PC-9 (cell line): ENCODE results near the gene LRRC27. TPM values are rescaled to one million over a fixed set of nuclear protein-coding genes. Genes with fewer than 3 reads are reported as not detected.

Experiments
- BruUV-seq: library from RNA; stranded (reverse); fragments of 400-500 nt; replicated peaks from 2 replicates; lab custom pipeline; 2021; lab: Mats Ljungman, UMichigan
- CTCF ChIA-PET: fragments of 300-600 bp; sonication (Branson Sonifier 250); formaldehyde crosslinking; loops from one replicate; lab custom pipeline; 2022; ENCODE audit warnings: antibody characterized with exemption; lab: Charles Lee
- POLR2A ChIA-PET: fragments of 300-600 bp; sonication (Branson Sonifier 250); formaldehyde crosslinking; loops from one replicate; lab custom pipeline; 2022; ENCODE audit warnings: antibody characterized with exemption; ENCODE audit not compliant: unreplicated experiment; lab: Charles Lee
- DNase-seq, 2 experiments: peaks; one replicate each; pipeline versions ENCODE4 v3.0.0 to v3.0.0-alpha.2; 2015 to 2022; ENCODE audit warnings: mixed read lengths in 1 of 2
- H2AFZ ChIP-seq: fragments of 200-600 bp; sonication (generic); 2 replicates; pipeline ENCODE4 v1.8.1; 2017; ENCODE audit warnings: antibody characterized with exemption
- H3F3A ChIP-seq: fragments of 200-600 bp; sonication (generic); 2 replicates; pipeline ENCODE4 v1.8.1; 2017; ENCODE audit warnings: antibody characterized with exemption, mild to moderate bottlenecking, low read depth; ENCODE audit not compliant: insufficient read depth
- H3K27ac ChIP-seq: fragments of 200-600 bp; sonication (generic); 2 replicates; pipeline ENCODE4 v1.6.1; 2016; ENCODE audit warnings: mixed run types
- H3K27me3 ChIP-seq: fragments of 200-600 bp; sonication (generic); 2 replicates; pipeline ENCODE4 v1.6.1; 2016; ENCODE audit warnings: low read depth, mixed run types; ENCODE audit not compliant: insufficient read depth
- H3K36me3 ChIP-seq: fragments of 200-600 bp; sonication (generic); 2 replicates; pipeline ENCODE4 v1.6.1; 2016; ENCODE audit warnings: low read depth, mixed run types
- H3K4me1 ChIP-seq: fragments of 200-600 bp; sonication (generic); replicated peaks from 2 replicates; pipeline ENCODE4 v1.6.1; 2016; ENCODE audit warnings: mixed run types; ENCODE audit not compliant: insufficient read depth
- H3K4me2 ChIP-seq: fragments of 200-600 bp; sonication (generic); 2 replicates; pipeline ENCODE4 v1.6.1; 2017; ENCODE audit warnings: mixed run types
- H3K4me3 ChIP-seq: fragments of 200-600 bp; sonication (generic); 2 replicates; pipeline ENCODE4 v1.6.1; 2016; ENCODE audit warnings: mixed run types
- H3K79me2 ChIP-seq: fragments of 200-600 bp; sonication (generic); 2 replicates; pipeline ENCODE4 v1.6.1; 2017; ENCODE audit warnings: low read depth, mixed run types
- H3K9me2 ChIP-seq: fragments of 200-600 bp; sonication (generic); 2 replicates; pipeline ENCODE4 v1.8.1; 2017; ENCODE audit warnings: mild to moderate bottlenecking; ENCODE audit not compliant: insufficient read depth
- H3K9me3 ChIP-seq: fragments of 200-600 bp; sonication (generic); 2 replicates; pipeline ENCODE4 v1.8.1; 2016; ENCODE audit warnings: low read depth; ENCODE audit not compliant: insufficient read depth
- H4K20me1 ChIP-seq: fragments of 200-600 bp; sonication (generic); 2 replicates; pipeline ENCODE4 v1.8.1; 2017; ENCODE audit not compliant: insufficient read depth
- EZH2 ChIP-seq: fragments of 200-600 bp; sonication (generic); IDR thresholded peaks from 2 replicates; pipeline ENCODE4 v1.8.0; 2017; ENCODE audit warnings: antibody characterized with exemption, low read depth
- intact Hi-C: fragments of 100-400 bp; cut with micrococcal nuclease; formaldehyde crosslinking; loops from one replicate; pipeline ENCODE4 v1.10.0; 2022; ENCODE audit not compliant: unreplicated experiment
- total RNA-seq: library from RNA; stranded (reverse); gene quantifications from 2 replicates; pipeline ENCODE4 v1.2.3, GENCODE V29; 2021
- TF ChIP-seq, protein P1 (sequence below): fragments of 200-600 bp; sonication (generic); conservative IDR thresholded peaks from 2 replicates; pipeline ENCODE4 v1.6.1; 2017; ENCODE audit warnings: mixed run types, antibody characterized with exemption, mild to moderate bottlenecking, moderate library complexity

LRRC27 gene
- total RNA-seq, 1 experiment from 2014 or later, result 10.0 TPM

DNA sequence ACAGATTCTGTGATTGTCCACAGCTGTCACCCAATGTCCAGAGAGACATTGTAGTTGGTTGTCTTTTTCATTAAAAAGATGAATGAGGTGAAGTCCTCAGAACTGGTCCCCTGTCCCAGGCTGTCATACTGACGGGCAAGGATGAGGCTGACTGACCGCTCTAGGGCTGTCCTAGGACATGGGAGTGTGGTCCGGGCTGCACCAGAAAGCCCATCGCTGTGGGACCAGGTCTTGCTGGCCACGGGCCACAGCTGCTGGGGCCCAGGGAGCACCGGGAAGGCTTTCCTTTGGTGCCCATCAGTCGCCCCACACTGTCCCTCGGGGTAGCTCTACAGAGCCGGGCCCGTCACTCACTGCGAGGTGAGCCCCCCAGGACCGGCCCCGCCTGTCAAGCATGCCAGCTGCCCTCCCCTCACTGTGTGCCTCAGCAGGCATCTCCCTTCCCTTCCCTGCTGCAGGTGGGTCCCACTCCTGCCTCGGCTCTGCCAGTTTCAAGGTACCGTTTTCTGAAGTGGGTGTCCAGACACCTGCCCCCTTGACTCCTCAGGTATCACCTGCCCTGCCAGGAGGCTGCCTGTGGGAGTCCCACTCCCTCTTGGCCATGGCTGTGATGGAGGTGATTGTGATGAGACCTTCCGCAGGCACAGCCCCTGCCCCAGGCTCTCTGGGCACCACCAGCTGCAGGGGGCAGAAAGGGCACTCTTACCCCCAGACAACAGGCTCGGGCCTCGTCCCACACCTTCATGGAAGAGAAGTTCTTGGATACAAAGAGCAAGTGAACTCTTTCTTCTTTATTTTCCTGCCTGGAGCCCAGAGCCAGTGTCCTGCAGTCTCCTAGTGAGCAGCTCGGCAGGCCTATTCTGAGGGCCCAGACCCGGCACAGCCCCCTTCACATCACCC lies 21.7 kb downstream of the LRRC27 start:
- Histone ChIP-seq H4K20me1 (no peaks in the 10 kb centered on the region), H3K4me1 (no peaks in the 10 kb centered on the region), H3F3A (no peaks in the 10 kb centered on the region), H3K79me2 (no peaks in the 10 kb centered on the region), H3K4me2 (no peak overlapping the region), H3K9me3 (no peaks in the 10 kb centered on the region), H2AFZ (no peak overlapping the region), H3K36me3 (no peaks in the 10 kb centered on the region), H3K9me2 (no peaks in the 10 kb centered on the region), H3K27me3 (no peaks in the 10 kb centered on the region), H3K27ac (no peak overlapping the region), H3K4me3 (no peak overlapping the region)
- CTCF ChIA-PET, result interaction anchor here (1.0 kb wide), 1 partner anchor 129 kb away, joined by 3 read pairs; no protein-coding TSS in a partner anchor
- TF ChIP-seq, protein P1, sequence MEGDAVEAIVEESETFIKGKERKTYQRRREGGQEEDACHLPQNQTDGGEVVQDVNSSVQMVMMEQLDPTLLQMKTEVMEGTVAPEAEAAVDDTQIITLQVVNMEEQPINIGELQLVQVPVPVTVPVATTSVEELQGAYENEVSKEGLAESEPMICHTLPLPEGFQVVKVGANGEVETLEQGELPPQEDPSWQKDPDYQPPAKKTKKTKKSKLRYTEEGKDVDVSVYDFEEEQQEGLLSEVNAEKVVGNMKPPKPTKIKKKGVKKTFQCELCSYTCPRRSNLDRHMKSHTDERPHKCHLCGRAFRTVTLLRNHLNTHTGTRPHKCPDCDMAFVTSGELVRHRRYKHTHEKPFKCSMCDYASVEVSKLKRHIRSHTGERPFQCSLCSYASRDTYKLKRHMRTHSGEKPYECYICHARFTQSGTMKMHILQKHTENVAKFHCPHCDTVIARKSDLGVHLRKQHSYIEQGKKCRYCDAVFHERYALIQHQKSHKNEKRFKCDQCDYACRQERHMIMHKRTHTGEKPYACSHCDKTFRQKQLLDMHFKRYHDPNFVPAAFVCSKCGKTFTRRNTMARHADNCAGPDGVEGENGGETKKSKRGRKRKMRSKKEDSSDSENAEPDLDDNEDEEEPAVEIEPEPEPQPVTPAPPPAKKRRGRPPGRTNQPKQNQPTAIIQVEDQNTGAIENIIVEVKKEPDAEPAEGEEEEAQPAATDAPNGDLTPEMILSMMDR, result no peak
- TF ChIP-seq EZH2, result no peak
- BruUV-seq, result no TSS peak
- DNase-seq, result no peak
- intact Hi-C loops, result no loop called here
- POLR2A ChIA-PET, result no interaction called here

DNA sequence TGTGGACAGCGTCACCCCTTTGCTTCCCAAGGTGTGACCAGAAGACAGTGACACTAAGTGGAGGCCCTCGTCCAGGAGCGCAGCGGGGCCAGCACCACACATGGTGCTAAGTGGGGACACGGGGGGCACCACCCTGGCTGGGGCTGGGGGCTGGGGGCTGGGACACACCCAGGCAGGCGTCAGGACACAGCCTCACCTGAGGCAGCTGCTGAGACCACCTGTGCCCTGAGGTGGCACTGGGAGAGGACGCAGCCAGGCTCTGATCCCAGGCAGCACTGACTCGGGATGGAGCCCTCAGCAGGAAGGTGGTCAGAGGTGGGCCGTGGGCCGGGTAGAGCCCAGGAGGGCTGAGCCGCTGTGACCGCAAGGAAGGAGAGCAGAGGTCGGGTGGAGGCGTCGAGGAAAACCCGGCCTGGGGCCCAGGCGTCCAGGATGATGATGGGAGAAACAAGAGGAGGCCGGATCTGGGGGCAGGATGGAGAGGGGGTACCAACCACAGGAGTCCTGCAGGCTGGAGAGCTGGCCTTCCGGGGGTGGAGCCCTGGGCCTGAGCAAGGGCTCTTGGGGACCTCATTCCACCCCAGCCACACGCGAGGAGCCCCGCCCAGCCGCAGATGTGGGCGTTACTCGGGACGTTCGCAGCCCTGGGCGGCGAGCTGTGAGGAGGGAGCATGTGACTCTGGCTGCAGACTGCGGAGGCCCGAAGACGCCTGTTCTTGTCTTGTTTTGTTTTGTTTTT lies 22.5 kb downstream of the LRRC27 start:
- TF ChIP-seq, protein P1, result no peak
- no peak for TF ChIP-seq EZH2
- no peaks in the 10 kb centered on the region for H3F3A ChIP-seq
- no peaks in the 10 kb centered on the region for H3K9me2 ChIP-seq
- no peak for DNase-seq
- H4K20me1 ChIP-seq, result no peaks in the 10 kb centered on the region
- H3K36me3 ChIP-seq, result no peaks in the 10 kb centered on the region
- intact Hi-C loops, result no loop called here
- H3K4me1 ChIP-seq, result no peaks in the 10 kb centered on the region
- ChIA-PET CTCF (no interaction called here), POLR2A (no interaction called here)
- no peak overlapping the region for H3K27ac ChIP-seq
- H2AFZ ChIP-seq, result no peak overlapping the region
- no peaks in the 10 kb centered on the region for H3K9me3 ChIP-seq
- BruUV-seq, result no TSS peak
- no peak overlapping the region for H3K4me2 ChIP-seq
- no peaks in the 10 kb centered on the region for H3K79me2 ChIP-seq
- no peak overlapping the region for H3K4me3 ChIP-seq
- no peaks in the 10 kb centered on the region for H3K27me3 ChIP-seq

DNA sequence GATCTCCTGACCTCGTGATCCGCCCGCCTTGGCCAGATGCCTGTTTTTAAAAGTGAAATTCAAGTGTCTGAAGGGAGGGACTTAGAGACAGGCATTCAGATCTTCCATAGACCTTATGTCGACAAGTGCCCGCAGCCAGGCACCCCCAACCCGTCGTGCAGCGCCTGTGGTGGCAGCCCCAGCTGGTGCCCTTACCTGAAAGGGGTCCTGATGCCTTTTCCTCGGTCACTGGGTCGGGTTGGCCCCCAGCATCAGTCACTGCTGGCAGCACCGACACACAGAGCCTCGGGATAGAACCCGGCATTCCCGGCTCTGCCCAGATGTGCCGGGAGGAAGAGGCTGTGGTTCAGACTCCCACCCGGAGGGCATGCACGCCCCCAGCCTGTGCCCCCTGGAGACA lies 23.3 kb downstream of the LRRC27 start:
- no peaks in the 10 kb centered on the region for H3F3A ChIP-seq
- H3K4me3 ChIP-seq, result no peak overlapping the region
- no peak for TF ChIP-seq EZH2
- TF ChIP-seq, protein P1, result no peak
- intact Hi-C loops, result no loop called here
- H3K4me1 ChIP-seq, result no peaks in the 10 kb centered on the region
- POLR2A ChIA-PET, result no interaction called here
- H3K27ac ChIP-seq, result no peak overlapping the region
- no peaks in the 10 kb centered on the region for H3K79me2 ChIP-seq
- no peaks in the 10 kb centered on the region for H3K9me3 ChIP-seq
- CTCF ChIA-PET, result no interaction called here
- no peak overlapping the region for H3K4me2 ChIP-seq
- DNase-seq, result no peak
- H2AFZ ChIP-seq, result no peak overlapping the region
- H3K9me2 ChIP-seq, result no peaks in the 10 kb centered on the region
- no peaks in the 10 kb centered on the region for H3K27me3 ChIP-seq
- BruUV-seq, result no TSS peak
- H4K20me1 ChIP-seq, result no peaks in the 10 kb centered on the region
- no peaks in the 10 kb centered on the region for H3K36me3 ChIP-seq
